HS-5 (cell line): ENCODE results near the gene KCNN3.

Source experiments
- DNase-seq: peaks from one replicate; pipeline ENCODE4 v3.0.0-alpha.2; 2012; ENCODE audit warnings: low read depth

KCNN3 gene

GRCh38 chr1:154748405-154748775 is 121.7 kb downstream of the KCNN3 start:
- DNase-seq = no peak

GRCh38 chr1:154747740-154748404 is 122.2 kb downstream of the KCNN3 start:
- no peak for DNase-seq

- DNase-seq = no peak
These were observed 122.7 kb downstream of the KCNN3 start for GRCh38 chr1:154747380-154747739.

DNA sequence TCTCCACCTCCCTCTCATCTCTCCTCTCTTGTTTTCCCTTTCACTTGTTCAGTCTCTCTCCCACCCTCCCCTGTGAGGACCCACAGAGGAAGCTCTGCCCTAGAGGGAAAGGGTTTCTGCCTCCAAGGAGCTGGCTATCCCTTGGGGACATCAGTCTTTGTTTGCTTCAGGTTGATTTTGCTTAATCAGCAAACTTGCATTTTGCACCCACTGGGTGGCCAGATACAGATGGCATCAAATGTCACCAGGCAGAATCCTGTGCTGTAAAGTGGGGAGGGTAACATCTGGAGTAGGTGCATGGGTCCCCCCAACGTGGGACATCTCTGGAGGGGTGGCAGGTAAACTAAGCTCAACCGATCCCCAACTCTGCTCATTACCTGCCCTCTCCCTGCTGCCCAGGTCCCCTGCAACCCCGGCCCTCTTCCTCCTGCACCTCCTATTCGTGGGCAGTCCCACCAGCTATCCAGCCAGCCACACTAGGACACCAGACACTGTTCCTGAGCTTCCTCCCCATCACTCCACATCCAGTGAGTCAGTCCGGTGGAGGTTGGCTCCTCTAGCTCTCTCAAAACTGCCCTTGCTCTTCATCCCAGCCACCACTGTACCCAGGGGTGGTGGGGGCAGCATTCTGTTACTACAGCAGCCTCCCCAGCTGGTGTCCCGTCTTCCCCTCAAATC is 123.3 kb downstream of the KCNN3 start:
- DNase-seq = no peak

- DNase-seq = no peak
These were observed 124.2 kb downstream of the KCNN3 start for GRCh38 chr1:154745750-154746425.

- no peak for DNase-seq
These were observed 124.8 kb downstream of the KCNN3 start for GRCh38 chr1:154745286-154745731.

GRCh38 chr1:154744352-154745035 is 125.6 kb downstream of the KCNN3 start:
- no peak for DNase-seq

GRCh38 chr1:154743526-154744036 is 126.5 kb downstream of the KCNN3 start:
- no peak for DNase-seq

- no peak for DNase-seq
These were observed 127.5 kb downstream of the KCNN3 start for GRCh38 chr1:154742606-154743005.

DNA sequence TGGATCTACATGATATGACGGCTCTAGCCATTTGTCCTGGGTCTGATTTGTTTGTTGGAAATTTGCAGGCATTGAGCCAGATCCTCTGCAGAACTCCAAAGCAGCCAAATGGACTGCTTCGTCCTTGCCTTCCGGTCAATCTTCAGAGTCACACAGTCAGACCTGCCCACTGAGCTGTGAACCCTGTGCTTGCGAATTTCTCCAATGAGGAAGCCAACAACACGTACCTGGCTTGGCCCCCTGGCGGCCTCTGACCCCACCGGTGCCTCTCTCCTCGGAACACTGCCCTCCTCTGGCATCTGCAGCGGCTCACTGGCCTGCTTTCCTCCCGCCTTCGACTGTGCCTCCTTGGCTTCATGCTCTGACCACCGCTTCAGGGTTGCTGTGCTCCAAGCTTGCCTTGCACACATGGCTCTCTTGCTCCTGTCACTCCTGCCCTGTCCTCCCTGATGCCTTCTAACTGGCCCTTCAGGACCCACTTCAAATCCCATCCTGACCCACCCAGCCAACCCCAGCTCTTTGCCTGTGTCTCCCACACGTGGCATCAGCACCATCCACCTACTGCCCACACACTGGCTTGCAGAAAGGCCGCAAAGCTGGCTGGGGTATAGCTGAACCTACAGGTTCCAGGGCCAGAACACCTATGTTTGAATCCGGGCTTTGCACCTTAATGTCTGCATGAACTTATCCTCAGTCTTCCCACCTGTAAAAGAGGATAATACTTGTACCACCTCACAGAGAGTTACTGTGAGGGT is 128.2 kb downstream of the KCNN3 start:
- no peak for DNase-seq

GRCh38 chr1:154741327-154741726 is 128.8 kb downstream of the KCNN3 start:
- peak; percentile 54 for DNase-seq

DNA sequence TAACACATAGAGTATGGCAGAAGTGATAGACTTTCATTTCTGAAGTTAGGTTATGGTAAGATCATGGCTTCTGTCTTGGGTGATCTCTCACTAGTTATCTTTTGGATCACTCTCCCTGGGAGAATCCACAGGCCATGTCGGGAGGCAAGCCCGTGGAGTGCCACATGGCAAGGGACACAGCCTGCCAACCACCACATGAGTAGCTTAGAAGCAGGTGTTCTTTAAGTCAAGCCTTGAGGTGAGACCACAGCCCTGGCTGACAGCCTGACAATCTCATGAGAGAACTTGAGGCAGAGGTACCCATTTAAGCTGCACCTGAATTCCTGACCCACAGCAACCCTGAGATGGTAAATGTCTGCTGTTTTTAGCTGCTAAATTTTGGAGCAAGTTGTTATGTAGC is 130.4 kb downstream of the KCNN3 start:
- no peak for DNase-seq

- peak; percentile 59 for DNase-seq
These were observed 133.2 kb downstream of the KCNN3 start for GRCh38 chr1:154736841-154737240.

- no peak for DNase-seq
These were observed 134.3 kb downstream of the KCNN3 start for GRCh38 chr1:154735804-154736168.

GRCh38 chr1:154735061-154735803 is 134.8 kb downstream of the KCNN3 start:
- DNase-seq = no peak

- no peak for DNase-seq
These were observed 136.5 kb downstream of the KCNN3 start for GRCh38 chr1:154733621-154734020.

- DNase-seq = no peak
These were observed 139.0 kb downstream of the KCNN3 start for GRCh38 chr1:154730986-154731489.

- DNase-seq = no peak
These were observed 139.8 kb downstream of the KCNN3 start for GRCh38 chr1:154730259-154730658.

DNA sequence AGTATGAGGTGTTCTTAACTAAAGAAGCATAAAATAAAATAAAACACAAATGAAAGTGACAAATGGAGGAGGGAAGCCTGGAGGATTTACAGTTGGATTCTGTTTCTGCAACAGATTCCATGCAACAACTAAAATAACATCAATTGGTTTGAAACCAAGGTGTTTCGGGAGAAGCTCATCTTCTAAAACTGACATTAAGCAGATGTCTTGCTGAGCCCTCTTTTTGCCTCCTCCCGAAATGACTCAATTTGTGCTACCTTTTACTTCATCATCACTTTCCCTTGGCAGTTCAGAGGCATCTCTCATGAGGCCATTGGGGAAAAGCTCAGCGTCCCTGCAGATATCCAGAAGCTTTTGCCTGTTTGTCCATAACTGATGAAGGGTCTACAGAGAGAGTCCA is 140.5 kb downstream of the KCNN3 start:
- no peak for DNase-seq

GRCh38 chr1:154729031-154729442 is 141.0 kb downstream of the KCNN3 start:
- DNase-seq = no peak
